C4-2B (cell line): Measurements from ENCODE around the gene STAB1.

Experiments used
- H3K27ac ChIP-seq: fragments of 450-650 bp; 2 replicates; pipeline ENCODE4 v1.5.1; 2017
- CTCF ChIP-seq: fragments of 450-650 bp; conservative IDR thresholded peaks from 2 replicates; pipeline ENCODE4 v1.5.1; 2017; ENCODE audit warnings: mild to moderate bottlenecking
- ZFX ChIP-seq: fragments of 450-650 bp; IDR thresholded peaks from 2 replicates; pipeline ENCODE4 v1.6.1; 2017

The STAB1 gene

DNA sequence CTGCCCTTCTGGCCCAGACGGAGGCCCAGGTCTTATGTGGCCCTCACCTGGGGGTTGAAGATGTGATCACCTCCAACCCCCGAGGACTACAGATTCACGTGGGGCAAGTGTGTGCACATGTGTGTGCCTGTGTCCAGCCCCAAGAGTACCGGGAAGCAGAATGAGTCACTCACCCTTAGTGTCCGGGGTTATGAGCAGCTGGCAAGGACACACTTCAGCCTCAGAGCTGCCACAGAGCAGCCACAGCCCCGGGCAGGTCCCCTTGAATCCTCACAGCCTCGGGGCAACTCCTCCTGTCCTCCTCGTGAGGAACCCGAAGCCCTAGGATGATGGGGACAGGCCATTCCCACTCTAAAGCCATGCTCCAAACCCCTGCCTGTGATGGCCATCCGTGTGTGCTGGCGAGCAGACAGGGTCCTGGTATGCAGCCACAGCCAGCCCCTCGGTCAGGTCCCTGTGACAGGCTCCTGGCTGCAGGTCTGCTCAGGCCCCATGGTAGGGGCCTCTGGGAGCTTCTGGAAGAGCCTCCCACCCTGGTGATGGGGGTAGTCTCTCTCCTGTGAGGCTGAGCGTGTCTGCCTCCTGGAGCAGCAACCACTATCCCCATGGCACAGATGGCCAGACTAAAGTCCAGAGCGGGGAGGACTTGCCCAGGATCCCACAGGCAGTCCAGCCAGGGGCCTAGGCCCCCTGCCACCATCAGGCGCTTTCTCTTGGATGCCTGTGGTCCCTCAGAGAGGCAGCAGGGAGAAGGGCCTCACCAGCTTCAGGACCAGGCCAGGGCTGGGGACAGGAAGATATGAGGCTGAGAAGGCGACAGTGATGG is 852 bp downstream of the STAB1 start:
- no peak overlapping the region for H3K27ac ChIP-seq

DNA sequence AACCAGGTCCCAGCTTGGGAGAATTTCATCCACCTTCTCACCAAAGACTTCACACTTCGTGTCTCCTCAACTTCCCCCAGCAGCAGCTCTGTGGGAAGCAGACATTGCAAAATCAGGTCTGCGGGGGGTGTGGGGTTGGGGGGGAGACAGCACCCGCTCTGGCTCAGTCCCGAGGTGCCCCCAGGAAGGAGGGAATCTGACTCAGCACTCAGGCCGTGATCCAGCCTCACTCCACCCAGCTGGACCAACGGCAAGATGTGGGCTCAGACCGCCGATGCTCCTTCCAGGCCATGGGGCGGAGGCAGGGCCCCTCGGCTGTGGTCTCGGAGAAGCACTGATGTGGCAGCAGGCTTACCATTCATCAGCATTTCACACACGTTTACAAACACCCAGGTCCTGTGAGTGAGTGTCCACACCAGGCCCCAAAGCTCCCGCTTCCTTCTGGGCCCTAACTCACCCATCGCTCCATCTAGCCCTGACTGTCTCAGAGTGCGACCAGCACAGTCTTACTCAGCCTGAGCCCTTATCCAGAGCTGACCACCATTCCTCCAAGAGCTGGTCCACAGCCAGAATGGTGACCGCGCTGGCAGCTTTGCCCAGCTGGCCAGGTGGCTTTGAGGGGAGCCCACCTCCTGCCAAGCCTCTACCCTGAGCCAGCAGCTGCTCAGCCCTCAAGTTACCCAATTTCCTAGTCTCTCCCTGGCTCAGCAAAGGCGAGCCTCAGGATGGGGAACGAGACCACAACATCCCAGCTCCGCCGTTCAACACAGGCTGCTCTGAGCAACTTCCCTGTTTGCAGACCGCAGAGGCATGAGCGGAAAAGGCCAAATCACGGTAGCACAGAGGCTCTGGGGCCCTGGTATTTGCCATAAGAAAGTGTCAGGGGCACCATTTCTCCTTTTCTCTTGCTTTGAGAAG is 3.3 kb downstream of the STAB1 start:
- H3K27ac ChIP-seq = no peak overlapping the region
- TF ChIP-seq ZFX = no peak
- no peak for TF ChIP-seq CTCF

More for the DNA sequence above, 852 bp downstream of the STAB1 start:
- no peak for TF ChIP-seq CTCF

GRCh38 chr3:52501046-52501445 is 5.9 kb downstream of the STAB1 start:
- H3K27ac ChIP-seq = no peak overlapping the region
- no peak for TF ChIP-seq ZFX
- TF ChIP-seq CTCF = no peak

GRCh38 chr3:52502001-52502400 is 6.9 kb downstream of the STAB1 start:
- no peak for TF ChIP-seq ZFX
- TF ChIP-seq CTCF = no peak
- H3K27ac ChIP-seq = no peak overlapping the region

DNA sequence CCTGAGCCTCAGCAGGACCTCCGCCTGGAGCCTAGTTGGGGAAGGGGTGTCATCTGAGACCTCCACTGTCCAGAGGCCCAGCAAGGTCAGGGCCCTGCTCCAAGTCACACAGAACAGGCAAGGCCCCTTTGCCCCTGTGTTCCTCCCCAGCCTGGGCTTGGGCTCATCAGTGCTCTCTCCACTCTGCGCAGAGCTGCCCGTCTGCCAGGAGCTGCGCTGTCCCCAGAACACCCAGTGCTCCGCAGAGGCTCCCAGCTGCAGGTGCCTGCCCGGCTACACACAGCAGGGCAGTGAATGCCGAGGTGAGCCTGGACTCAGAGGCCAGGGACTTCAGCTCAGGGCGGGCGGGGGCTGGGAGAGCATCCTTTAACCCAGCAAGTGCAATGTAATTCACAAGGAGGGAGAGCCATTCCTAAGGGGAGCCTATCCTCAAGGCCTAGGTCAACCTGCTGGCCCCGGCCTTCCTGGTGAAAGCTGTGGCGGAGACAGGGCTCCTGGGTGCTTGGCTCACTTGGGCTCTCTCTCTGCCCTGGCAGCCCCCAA is 7.7 kb downstream of the STAB1 start:
- TF ChIP-seq ZFX = no peak
- no peak for TF ChIP-seq CTCF
- no peak overlapping the region for H3K27ac ChIP-seq

- TF ChIP-seq ZFX (no peak), CTCF (no peak)
- no peak overlapping the region for H3K27ac ChIP-seq
Measured at GRCh38 chr3:52503788-52504424, 8.8 kb downstream of the STAB1 start.
